CD4-positive, alpha-beta T cell treated with Interleukin-17A for 4 hours (primary cell): ENCODE results near the gene ARRDC2.

Source experiments
- DNase-seq: peaks from one replicate; pipeline ENCODE4 v3.0.0-alpha.2; 2020; ENCODE audit warnings: mixed read lengths

ARRDC2 gene

GRCh38 chr19:18059297-18059696 is 51.3 kb downstream of the ARRDC2 start:
- DNase-seq, result no peak

DNA sequence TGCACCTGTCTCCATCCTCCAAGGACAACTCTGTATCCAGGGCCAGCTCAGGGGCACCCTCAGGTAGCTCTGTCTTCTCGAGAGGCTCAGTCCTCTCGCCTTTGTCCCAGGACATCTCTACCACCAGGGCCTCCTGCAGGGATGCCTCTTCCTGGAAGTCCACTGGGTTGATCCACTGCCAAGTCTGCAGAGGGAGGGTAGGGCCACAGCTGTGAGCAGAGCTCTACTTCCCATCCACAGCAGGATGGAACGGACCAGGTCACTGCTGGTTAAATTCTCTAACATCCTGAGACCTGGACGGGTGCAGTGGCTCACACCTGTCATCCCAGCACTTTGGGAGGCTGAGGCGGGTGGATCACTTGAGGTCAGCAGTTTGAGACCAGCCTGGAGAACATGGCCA is 51.9 kb downstream of the ARRDC2 start:
- no peak for DNase-seq

GRCh38 chr19:18060472-18060871 is 52.5 kb downstream of the ARRDC2 start:
- DNase-seq, result no peak

- no peak for DNase-seq
These were observed 54.1 kb downstream of the ARRDC2 start for GRCh38 chr19:18062028-18062427.

- DNase-seq, result peak; percentile 68
These were observed 55.5 kb downstream of the ARRDC2 start for GRCh38 chr19:18063463-18063862.
